Stimulated activated CD4-positive, alpha-beta T cell treated with anti-CD3 and anti-CD28 coated beads, Interleukin-2, amount 100 ng/mL, for 48 hours (primary cell): ENCODE results near the gene GAS2L1.
A peak's percentile ranks its signal among the peaks of the same experiment; 100 is the strongest.

Source experiments
- DNase-seq, 2 donors: peaks; one replicate each; pipeline ENCODE4 v3.0.0-alpha.2; 2020

Gene GAS2L1

GRCh38 chr22:29310065-29310862 lies 3.8 kb downstream of the GAS2L1 start:
- DNase-seq = no peak

GRCh38 chr22:29310863-29311339 lies 4.5 kb downstream of the GAS2L1 start:
- DNase-seq = peak; percentile 54 to 67

- DNase-seq = no peak
Measured at GRCh38 chr22:29311464-29312217, 5.2 kb downstream of the GAS2L1 start.

- DNase-seq = no peak
Measured at GRCh38 chr22:29312218-29313125, 6.0 kb downstream of the GAS2L1 start.

- peak in 1 of 2 donors; percentile 46 for DNase-seq
Measured at GRCh38 chr22:29313126-29313575, 6.7 kb downstream of the GAS2L1 start.

GRCh38 chr22:29313576-29314466 lies 7.4 kb downstream of the GAS2L1 start:
- DNase-seq = no peak

- DNase-seq = no peak
Measured at GRCh38 chr22:29314537-29315285, 8.3 kb downstream of the GAS2L1 start.

- DNase-seq = no peak
Measured at GRCh38 chr22:29315286-29316140, 9.1 kb downstream of the GAS2L1 start, which contains the start of gene RASL10A. TSS of gene RASL10A (minus strand) at chr22:29315697. CDS start at chr22:29315246, 451 bp downstream.

- DNase-seq = no peak
Measured at GRCh38 chr22:29316141-29316828, 9.8 kb downstream of the GAS2L1 start.

- no peak for DNase-seq
Measured at GRCh38 chr22:29317827-29318454, 11.5 kb downstream of the GAS2L1 start.

GRCh38 chr22:29319072-29319471 lies 12.6 kb downstream of the GAS2L1 start:
- DNase-seq = no peak

- DNase-seq = no peak
Measured at GRCh38 chr22:29320546-29320945, 14.1 kb downstream of the GAS2L1 start.

GRCh38 chr22:29323641-29324040 lies 17.2 kb downstream of the GAS2L1 start:
- DNase-seq = no peak

GRCh38 chr22:29325356-29325755 lies 18.9 kb downstream of the GAS2L1 start:
- no peak for DNase-seq

GRCh38 chr22:29325785-29326315 lies 19.4 kb downstream of the GAS2L1 start:
- no peak for DNase-seq

- DNase-seq = no peak
Measured at GRCh38 chr22:29326481-29326880, 20.0 kb downstream of the GAS2L1 start.

- no peak for DNase-seq
Measured at GRCh38 chr22:29327089-29327764, 20.8 kb downstream of the GAS2L1 start.

- no peak for DNase-seq
Measured at GRCh38 chr22:29328055-29328454, 21.6 kb downstream of the GAS2L1 start.
